SU-DHL-6 (cell line): Measurements from ENCODE around the gene RPS6KA2.

Experiments used
- H2AFZ ChIP-seq: fragments of 200-600 bp; sonication (generic); 2 replicates; pipeline ENCODE4 v1.6.1; 2014; ENCODE audit warnings: low read depth, mild to moderate bottlenecking, moderate library complexity, mixed read lengths, antibody characterized with exemption, low read length; ENCODE audit not compliant: severe bottlenecking
- H3F3A ChIP-seq: fragments of 200-600 bp; shearing (Covaris generic); 2 replicates; pipeline ENCODE4 v1.6.0; 2016; ENCODE audit warnings: antibody characterized with exemption, mild to moderate bottlenecking; ENCODE audit not compliant: insufficient read depth
- H3K27ac ChIP-seq: fragments of 200-600 bp; sonication (generic); 2 replicates; pipeline ENCODE4 v1.5.1; 2016; ENCODE audit warnings: low read depth, mild to moderate bottlenecking, low read length, moderate library complexity, mixed read lengths
- H3K27me3 ChIP-seq: fragments of 200-600 bp; sonication (generic), shearing (Covaris generic); 2 replicates; pipeline ENCODE4 v1.6.0; 2014; ENCODE audit warnings: mild to moderate bottlenecking, low read length
- H3K36me3 ChIP-seq: fragments of 200-600 bp; sonication (generic); 2 replicates; pipeline ENCODE4 v1.6.1; 2014; ENCODE audit warnings: mild to moderate bottlenecking, low read length, mixed read lengths
- H3K4me2 ChIP-seq: fragments of 300-600, 200-600 bp; shearing (Covaris generic), sonication (generic); 2 replicates; pipeline ENCODE4 v1.6.0; 2014; ENCODE audit warnings: low read length, low read depth, mild to moderate bottlenecking; ENCODE audit not compliant: poor library complexity, severe bottlenecking
- H3K4me3 ChIP-seq: fragments of 200-600 bp; sonication (generic); 2 replicates; pipeline ENCODE4 v1.5.1; 2014; ENCODE audit warnings: antibody characterized with exemption, low read length, mild to moderate bottlenecking, mixed read lengths; ENCODE audit not compliant: insufficient read depth, poor library complexity, severe bottlenecking
- H3K79me2 ChIP-seq: fragments of 200-600 bp; sonication (generic); 2 replicates; pipeline ENCODE4 v1.6.1; 2014; ENCODE audit warnings: mild to moderate bottlenecking, low read length, moderate library complexity; ENCODE audit not compliant: insufficient read depth
- H3K9ac ChIP-seq: fragments of 200-600 bp; sonication (generic); 2 replicates; pipeline ENCODE4 v1.7.0; 2014; ENCODE audit warnings: mild to moderate bottlenecking, low read length
- H3K9me2 ChIP-seq: fragments of 200-600 bp; sonication (generic); replicated peaks from 2 replicates; pipeline ENCODE4 v1.6.1; 2014; ENCODE audit warnings: low read length; ENCODE audit not compliant: insufficient read depth
- H3K9me3 ChIP-seq: fragments of 200-600 bp; sonication (generic); 2 replicates; pipeline ENCODE4 v1.6.1; 2014; ENCODE audit warnings: low read length, mixed read lengths; ENCODE audit not compliant: insufficient read depth
- H4K20me1 ChIP-seq: fragments of 200-600 bp; sonication (generic); 2 replicates; pipeline ENCODE4 v1.6.1; 2014; ENCODE audit warnings: low read depth, mild to moderate bottlenecking, antibody characterized with exemption, low read length, moderate library complexity, mixed read lengths
- EZH2phosphoT487 ChIP-seq: fragments of 200-600 bp; sonication (generic), shearing (Covaris generic); conservative IDR thresholded peaks from 2 replicates; pipeline ENCODE4 v1.6.1; 2018; ENCODE audit warnings: mild to moderate bottlenecking, antibody characterized with exemption, low read length, moderate library complexity, mixed read lengths
- TF ChIP-seq, protein P1 (sequence below): fragments of 200-600 bp; sonication (generic); IDR thresholded peaks from one replicate; pipeline ENCODE4 v1.5.1; 2017; ENCODE audit warnings: antibody characterized with exemption, mild to moderate bottlenecking, low read length, moderate library complexity; ENCODE audit not compliant: insufficient read depth, poor library complexity, severe bottlenecking

RPS6KA2 gene

DNA sequence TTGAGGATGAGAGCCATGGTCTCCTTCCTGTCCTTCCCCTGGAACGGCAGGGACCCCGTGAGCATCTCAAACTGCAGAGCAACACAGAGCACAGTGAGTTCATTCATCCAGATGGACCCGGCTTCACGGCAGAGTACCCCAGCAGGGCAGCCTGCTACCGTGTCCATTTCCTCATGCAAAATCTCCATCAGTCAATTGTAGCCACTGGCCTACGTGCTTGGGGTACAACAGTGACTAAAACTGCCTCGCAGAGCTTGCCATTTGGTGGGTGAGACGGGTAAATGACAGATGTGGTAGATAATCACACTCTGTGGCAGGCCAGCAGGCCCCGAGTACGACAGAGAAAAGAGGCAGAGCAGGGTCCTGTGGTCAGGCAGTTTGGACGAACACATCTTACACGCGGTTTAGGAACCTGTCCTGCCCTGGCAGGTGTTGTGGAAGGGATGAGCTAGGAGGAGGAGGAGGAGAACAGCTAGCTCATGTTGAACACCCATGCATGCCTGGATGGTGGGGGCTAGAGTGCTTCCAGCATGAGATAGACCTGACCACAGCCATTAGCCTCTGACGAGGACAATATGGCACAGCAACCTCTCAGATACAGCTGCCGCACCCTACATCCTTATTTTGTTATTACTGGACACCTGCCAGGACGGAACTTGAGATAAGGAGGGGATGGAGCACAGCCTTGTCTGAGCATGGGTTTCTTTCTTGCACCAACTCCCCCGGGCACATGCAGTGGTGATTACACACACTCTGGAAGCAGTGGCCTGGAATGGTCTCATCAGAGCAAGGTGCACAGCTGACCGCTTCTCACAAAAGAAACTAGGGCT is 136.2 kb downstream of the RPS6KA2 start:
- H3F3A ChIP-seq = no peaks in the 10 kb centered on the region
- no peaks in the 10 kb centered on the region for H3K9me2 ChIP-seq
- H3K27ac ChIP-seq = no peak overlapping the region
- H2AFZ ChIP-seq = no peak overlapping the region
- H3K79me2 ChIP-seq = no peaks in the 10 kb centered on the region
- no peaks in the 10 kb centered on the region for H4K20me1 ChIP-seq
- no peaks in the 10 kb centered on the region for H3K36me3 ChIP-seq
- no peak overlapping the region for H3K4me2 ChIP-seq
- TF ChIP-seq, protein P1, sequence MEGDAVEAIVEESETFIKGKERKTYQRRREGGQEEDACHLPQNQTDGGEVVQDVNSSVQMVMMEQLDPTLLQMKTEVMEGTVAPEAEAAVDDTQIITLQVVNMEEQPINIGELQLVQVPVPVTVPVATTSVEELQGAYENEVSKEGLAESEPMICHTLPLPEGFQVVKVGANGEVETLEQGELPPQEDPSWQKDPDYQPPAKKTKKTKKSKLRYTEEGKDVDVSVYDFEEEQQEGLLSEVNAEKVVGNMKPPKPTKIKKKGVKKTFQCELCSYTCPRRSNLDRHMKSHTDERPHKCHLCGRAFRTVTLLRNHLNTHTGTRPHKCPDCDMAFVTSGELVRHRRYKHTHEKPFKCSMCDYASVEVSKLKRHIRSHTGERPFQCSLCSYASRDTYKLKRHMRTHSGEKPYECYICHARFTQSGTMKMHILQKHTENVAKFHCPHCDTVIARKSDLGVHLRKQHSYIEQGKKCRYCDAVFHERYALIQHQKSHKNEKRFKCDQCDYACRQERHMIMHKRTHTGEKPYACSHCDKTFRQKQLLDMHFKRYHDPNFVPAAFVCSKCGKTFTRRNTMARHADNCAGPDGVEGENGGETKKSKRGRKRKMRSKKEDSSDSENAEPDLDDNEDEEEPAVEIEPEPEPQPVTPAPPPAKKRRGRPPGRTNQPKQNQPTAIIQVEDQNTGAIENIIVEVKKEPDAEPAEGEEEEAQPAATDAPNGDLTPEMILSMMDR = no peak
- TF ChIP-seq EZH2phosphoT487 = no peak
- H3K9ac ChIP-seq = no peak overlapping the region
- no peaks in the 10 kb centered on the region for H3K27me3 ChIP-seq
- no peaks in the 10 kb centered on the region for H3K9me3 ChIP-seq
- H3K4me3 ChIP-seq = no peak overlapping the region

DNA sequence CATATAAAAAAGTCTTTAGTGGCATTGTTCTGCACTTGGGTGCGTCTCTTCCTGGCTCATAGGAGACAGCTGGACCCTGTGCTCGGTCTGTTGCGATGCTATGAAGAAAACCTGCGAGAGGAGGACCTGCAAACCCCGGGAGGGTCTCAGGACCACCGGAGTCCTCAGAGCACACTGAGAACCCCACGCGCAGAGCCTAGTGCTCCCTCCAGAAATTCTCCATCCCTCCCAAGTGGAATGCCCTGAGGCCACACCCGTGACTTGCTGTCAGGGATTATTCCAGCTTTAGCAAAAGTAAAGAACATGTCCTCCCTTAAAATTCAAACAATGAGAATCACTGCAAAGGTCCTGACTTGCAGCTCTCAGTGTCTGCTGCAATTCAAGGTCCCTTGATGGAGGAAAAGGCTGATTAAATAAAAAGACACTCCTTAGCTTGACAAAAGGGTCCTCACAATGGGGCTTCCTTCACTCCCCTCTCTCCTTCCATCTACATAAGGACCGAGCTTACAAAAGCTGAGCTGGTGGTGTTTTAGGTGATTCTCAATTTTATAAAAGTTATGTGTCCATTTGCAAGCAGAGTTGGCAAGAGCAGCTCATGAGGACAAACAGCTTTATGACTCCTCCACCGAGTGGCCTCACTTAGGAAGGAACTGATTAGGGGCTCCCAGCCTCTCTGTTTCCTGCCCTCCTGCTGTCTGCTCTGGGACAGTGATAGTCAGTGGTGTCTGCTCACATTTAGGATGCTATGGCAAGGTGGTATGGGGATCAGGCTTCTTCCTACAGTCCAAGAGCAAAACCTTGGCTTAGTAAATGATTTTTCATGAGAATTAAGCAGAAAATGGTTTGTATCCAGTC is 137.5 kb downstream of the RPS6KA2 start:
- no peak overlapping the region for H2AFZ ChIP-seq
- no peak overlapping the region for H3K4me3 ChIP-seq
- no peaks in the 10 kb centered on the region for H3K9me3 ChIP-seq
- TF ChIP-seq, protein P1 = no peak
- TF ChIP-seq EZH2phosphoT487 = no peak
- H3K27me3 ChIP-seq = no peaks in the 10 kb centered on the region
- H3K9me2 ChIP-seq = no peaks in the 10 kb centered on the region
- no peaks in the 10 kb centered on the region for H4K20me1 ChIP-seq
- H3K79me2 ChIP-seq = no peaks in the 10 kb centered on the region
- no peak overlapping the region for H3K4me2 ChIP-seq
- H3K9ac ChIP-seq = no peak overlapping the region
- H3F3A ChIP-seq = no peaks in the 10 kb centered on the region
- no peaks in the 10 kb centered on the region for H3K36me3 ChIP-seq
- H3K27ac ChIP-seq = no peak overlapping the region

DNA sequence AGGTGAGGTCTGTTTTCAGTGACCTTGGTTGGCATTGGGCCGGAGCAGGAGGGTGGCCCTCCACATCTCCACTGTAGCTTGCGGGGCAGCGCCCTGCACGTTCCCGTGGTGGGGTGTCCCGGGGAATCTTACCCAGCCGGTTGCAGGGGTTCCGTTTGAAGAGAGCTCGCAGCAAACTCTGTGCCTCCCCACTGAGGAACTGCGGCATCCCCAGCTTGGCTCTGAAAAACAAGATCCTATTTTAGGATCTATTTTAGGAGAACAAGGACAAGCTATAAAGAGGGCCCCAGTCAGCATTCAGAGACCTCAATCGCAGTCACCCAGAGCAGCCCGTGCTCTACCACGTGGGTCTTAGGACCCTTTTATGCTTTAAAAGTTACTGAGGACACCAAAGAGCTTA is 138.3 kb downstream of the RPS6KA2 start:
- TF ChIP-seq, protein P1 = no peak
- TF ChIP-seq EZH2phosphoT487 = no peak
- H4K20me1 ChIP-seq = no peaks in the 10 kb centered on the region
- no peak overlapping the region for H3K4me2 ChIP-seq
- peak overlapping the region; percentile 65 for H2AFZ ChIP-seq
- no peaks in the 10 kb centered on the region for H3K9me3 ChIP-seq
- no peaks in the 10 kb centered on the region for H3K27me3 ChIP-seq
- no peak overlapping the region for H3K9ac ChIP-seq
- no peak overlapping the region for H3K4me3 ChIP-seq
- H3K27ac ChIP-seq = no peak overlapping the region
- no peaks in the 10 kb centered on the region for H3K9me2 ChIP-seq
- no peaks in the 10 kb centered on the region for H3K79me2 ChIP-seq
- no peaks in the 10 kb centered on the region for H3K36me3 ChIP-seq
- no peaks in the 10 kb centered on the region for H3F3A ChIP-seq
